ENCODE data around the gene CR1.

DNA sequence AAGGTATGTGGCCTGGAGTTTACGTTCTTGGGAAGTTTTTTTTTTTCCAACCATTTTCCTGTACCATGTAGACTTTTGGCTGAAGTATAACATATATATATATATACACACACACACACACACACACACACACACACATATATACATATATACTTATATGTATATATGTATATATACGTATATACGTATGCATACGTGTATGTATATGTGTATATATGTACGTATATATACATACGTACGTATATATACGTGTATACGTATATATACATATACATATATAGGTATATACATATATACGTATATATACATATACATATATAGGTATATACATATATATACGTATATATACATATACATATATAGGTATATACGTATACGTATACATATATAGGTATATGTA is 18.9 kb downstream of the CR1 start:
- TF ChIP-seq, protein P1, sequence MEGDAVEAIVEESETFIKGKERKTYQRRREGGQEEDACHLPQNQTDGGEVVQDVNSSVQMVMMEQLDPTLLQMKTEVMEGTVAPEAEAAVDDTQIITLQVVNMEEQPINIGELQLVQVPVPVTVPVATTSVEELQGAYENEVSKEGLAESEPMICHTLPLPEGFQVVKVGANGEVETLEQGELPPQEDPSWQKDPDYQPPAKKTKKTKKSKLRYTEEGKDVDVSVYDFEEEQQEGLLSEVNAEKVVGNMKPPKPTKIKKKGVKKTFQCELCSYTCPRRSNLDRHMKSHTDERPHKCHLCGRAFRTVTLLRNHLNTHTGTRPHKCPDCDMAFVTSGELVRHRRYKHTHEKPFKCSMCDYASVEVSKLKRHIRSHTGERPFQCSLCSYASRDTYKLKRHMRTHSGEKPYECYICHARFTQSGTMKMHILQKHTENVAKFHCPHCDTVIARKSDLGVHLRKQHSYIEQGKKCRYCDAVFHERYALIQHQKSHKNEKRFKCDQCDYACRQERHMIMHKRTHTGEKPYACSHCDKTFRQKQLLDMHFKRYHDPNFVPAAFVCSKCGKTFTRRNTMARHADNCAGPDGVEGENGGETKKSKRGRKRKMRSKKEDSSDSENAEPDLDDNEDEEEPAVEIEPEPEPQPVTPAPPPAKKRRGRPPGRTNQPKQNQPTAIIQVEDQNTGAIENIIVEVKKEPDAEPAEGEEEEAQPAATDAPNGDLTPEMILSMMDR (IDR thresholded peaks at IDR 0.05), result no peak
- no peak for TF ChIP-seq EP300 (IDR thresholded peaks at IDR 0.05)
